Ishikawa (cell line): Measurements from ENCODE around the gene NAAA.

ENCODE experiments used
- CEBPB ChIP-seq: IDR thresholded peaks from 2 replicates; pipeline ENCODE4 v1.6.1; 2012
- CREB1 ChIP-seq: IDR thresholded peaks from 2 replicates; pipeline ENCODE4 v1.6.1; 2012; ENCODE audit warnings: low read depth
- EGR1 ChIP-seq: IDR thresholded peaks from 2 replicates; pipeline ENCODE4 v1.6.1; 2012
- EP300 ChIP-seq: IDR thresholded peaks from 2 replicates; pipeline ENCODE4 v1.6.1; 2012; ENCODE audit warnings: borderline replicate concordance
- FOXM1 ChIP-seq: IDR thresholded peaks from 2 replicates; pipeline ENCODE4 v1.6.1; 2012; ENCODE audit warnings: low read depth, borderline replicate concordance
- NFIC ChIP-seq: IDR thresholded peaks from 2 replicates; pipeline ENCODE4 v1.6.1; 2012
- RAD21 ChIP-seq: IDR thresholded peaks from 2 replicates; pipeline ENCODE4 v1.6.1; 2012; ENCODE audit warnings: low read depth
- TAF1 ChIP-seq: IDR thresholded peaks from 2 replicates; pipeline ENCODE4 v1.6.1; 2012; ENCODE audit warnings: low read depth, mild to moderate bottlenecking
- TCF12 ChIP-seq: IDR thresholded peaks from 2 replicates; pipeline ENCODE4 v1.6.1; 2012; ENCODE audit warnings: low read depth
- TEAD4 ChIP-seq: IDR thresholded peaks from 2 replicates; pipeline ENCODE4 v1.6.1; 2012
- YY1 ChIP-seq: IDR thresholded peaks from 2 replicates; pipeline ENCODE4 v1.6.1; 2012; ENCODE audit warnings: low read depth
- ZBTB7A ChIP-seq: IDR thresholded peaks from 2 replicates; pipeline ENCODE4 v1.6.1; 2012; ENCODE audit warnings: low read depth
- TF ChIP-seq, protein P1 (sequence below): IDR thresholded peaks from 2 replicates; pipeline ENCODE4 v1.6.1; 2012
- TF ChIP-seq, protein P2 (sequence below): IDR thresholded peaks from 2 replicates; pipeline ENCODE4 v1.6.1; 2012
- TF ChIP-seq, protein P3 (sequence below): IDR thresholded peaks from 2 replicates; pipeline ENCODE4 v1.6.1; 2012; ENCODE audit warnings: low read depth, mild to moderate bottlenecking

The NAAA gene

DNA sequence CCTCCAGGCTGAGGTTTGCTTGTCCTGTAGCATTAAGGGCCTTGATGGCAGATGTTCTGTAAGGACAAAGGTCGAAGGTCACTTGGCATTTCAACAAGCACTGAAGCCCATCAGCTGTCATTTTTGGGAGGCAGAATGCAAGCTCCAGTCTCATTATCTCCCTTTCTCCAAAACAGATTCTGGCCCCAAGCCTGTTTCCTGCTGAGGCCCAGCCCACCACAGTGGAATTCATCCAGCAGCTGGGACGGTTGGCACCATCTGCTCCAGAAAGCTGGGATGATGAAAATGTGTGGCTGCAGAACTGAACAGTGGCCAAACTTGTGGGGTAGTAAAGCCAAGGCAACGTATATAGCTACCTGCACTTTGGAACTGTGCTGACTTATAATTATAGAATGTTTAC lies 20.9 kb downstream of the NAAA start:
- TF ChIP-seq ZBTB7A = no peak
- TF ChIP-seq EGR1 = no peak
- no peak for TF ChIP-seq TEAD4
- no peak for TF ChIP-seq RAD21
- TF ChIP-seq, protein P1, sequence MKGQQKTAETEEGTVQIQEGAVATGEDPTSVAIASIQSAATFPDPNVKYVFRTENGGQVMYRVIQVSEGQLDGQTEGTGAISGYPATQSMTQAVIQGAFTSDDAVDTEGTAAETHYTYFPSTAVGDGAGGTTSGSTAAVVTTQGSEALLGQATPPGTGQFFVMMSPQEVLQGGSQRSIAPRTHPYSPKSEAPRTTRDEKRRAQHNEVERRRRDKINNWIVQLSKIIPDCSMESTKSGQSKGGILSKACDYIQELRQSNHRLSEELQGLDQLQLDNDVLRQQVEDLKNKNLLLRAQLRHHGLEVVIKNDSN = no peak
- TF ChIP-seq NFIC = no peak
- TF ChIP-seq FOXM1 = no peak
- TF ChIP-seq TAF1 = no peak

DNA sequence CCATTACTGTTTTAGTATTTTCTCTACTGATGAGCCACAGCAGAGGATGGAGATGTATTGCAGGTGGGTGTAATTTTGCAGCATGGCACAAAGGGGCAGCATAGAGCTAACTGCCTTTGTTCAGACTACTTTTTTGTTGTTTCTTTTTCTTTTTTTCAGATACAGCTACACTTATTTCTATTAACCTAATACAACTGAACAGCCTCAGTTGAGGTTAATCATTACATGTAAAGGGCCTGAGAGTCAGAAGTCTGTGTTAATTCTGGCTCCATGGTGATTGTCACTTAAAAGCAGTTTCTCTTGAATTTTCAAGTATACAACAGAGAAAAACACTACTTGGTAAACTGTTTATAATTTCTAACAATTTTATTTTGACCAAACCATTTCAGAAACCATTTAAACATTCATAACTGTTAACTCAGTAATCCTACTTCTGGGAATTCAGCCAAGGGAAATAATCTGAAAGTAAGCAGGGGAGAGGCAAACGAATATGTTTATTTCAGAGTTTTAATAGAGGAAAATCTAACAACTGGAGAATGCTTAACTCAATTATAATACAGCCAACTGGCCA lies 24.6 kb downstream of the NAAA start:
- TF ChIP-seq, protein P2, sequence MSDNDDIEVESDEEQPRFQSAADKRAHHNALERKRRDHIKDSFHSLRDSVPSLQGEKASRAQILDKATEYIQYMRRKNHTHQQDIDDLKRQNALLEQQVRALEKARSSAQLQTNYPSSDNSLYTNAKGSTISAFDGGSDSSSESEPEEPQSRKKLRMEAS = no peak
- TF ChIP-seq RAD21 = peak; percentile 66

DNA sequence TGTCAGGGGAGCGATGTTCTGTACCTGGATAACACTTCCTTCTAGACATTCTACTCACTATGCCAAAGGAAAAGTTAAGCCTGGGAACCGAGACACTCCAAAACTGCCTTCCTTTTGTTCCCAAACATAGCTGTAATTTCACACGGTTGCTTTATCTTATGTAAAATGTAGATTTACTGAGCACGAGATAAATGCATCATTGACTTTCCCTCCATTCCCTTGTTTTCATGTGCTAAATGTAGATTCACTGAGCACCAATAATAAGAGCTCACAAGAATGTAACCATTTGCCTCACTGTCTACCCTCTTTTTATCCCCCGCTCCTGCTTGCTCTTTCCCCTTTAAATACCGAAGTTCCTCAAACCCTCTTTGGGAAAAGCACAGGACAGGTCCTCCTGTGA lies 27.8 kb downstream of the NAAA start:
- TF ChIP-seq FOXM1 (no peak), EP300 (no peak), CEBPB (no peak), RAD21 (no peak), CREB1 (no peak), YY1 (no peak), ZBTB7A (no peak), TAF1 (no peak)
- TF ChIP-seq, protein P2 = no peak

DNA sequence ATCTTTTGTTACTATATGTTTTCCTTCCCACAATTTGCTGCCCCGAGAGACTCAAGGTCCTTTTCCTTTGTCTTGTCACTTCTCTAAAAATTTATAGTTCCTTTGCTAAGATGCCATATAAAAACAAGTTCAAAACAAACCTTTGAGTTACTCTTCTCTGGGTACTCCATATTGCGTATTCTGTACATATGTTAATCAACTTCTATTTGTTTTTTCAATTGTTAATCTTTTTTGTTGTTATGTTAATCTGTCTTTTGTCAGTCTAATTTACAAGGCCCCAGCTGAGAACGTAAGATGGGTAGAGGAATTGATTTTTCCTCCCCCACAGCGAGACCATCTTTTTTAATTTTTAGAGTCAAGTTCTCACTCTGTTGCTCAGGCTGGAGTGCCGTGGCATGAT lies 31.4 kb downstream of the NAAA start:
- TF ChIP-seq TEAD4 (no peak), TAF1 (no peak), YY1 (no peak), ZBTB7A (no peak), CEBPB (no peak), TCF12 (no peak), EGR1 (no peak), NFIC (no peak), FOXM1 (no peak), CREB1 (no peak), EP300 (no peak), RAD21 (no peak)
- TF ChIP-seq, protein P1 = no peak
- TF ChIP-seq, protein P3, sequence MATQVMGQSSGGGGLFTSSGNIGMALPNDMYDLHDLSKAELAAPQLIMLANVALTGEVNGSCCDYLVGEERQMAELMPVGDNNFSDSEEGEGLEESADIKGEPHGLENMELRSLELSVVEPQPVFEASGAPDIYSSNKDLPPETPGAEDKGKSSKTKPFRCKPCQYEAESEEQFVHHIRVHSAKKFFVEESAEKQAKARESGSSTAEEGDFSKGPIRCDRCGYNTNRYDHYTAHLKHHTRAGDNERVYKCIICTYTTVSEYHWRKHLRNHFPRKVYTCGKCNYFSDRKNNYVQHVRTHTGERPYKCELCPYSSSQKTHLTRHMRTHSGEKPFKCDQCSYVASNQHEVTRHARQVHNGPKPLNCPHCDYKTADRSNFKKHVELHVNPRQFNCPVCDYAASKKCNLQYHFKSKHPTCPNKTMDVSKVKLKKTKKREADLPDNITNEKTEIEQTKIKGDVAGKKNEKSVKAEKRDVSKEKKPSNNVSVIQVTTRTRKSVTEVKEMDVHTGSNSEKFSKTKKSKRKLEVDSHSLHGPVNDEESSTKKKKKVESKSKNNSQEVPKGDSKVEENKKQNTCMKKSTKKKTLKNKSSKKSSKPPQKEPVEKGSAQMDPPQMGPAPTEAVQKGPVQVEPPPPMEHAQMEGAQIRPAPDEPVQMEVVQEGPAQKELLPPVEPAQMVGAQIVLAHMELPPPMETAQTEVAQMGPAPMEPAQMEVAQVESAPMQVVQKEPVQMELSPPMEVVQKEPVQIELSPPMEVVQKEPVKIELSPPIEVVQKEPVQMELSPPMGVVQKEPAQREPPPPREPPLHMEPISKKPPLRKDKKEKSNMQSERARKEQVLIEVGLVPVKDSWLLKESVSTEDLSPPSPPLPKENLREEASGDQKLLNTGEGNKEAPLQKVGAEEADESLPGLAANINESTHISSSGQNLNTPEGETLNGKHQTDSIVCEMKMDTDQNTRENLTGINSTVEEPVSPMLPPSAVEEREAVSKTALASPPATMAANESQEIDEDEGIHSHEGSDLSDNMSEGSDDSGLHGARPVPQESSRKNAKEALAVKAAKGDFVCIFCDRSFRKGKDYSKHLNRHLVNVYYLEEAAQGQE = no peak
- TF ChIP-seq, protein P2 = no peak

DNA sequence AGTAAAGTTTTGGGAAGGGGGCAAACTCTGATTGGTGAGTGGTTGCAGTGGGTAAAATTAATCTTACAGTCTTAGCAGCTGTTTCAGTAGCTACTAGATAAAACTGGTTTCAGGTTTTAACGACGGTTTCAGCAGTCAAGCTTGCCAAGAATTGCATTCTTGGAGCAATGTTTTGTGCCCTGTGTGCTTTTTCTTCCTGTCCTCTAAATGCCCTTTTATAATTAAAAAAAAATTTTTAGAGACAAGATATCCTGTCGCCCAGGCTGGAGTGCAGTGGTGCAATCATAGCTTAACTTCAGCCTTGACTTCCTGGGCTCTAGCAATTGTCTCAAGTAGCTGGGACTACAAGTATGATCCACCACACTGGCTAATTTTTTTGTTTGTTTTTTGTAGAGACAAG lies 32.3 kb downstream of the NAAA start:
- TF ChIP-seq, protein P2 = no peak
- TF ChIP-seq NFIC (no peak), TCF12 (no peak), YY1 (no peak), TAF1 (no peak)

DNA sequence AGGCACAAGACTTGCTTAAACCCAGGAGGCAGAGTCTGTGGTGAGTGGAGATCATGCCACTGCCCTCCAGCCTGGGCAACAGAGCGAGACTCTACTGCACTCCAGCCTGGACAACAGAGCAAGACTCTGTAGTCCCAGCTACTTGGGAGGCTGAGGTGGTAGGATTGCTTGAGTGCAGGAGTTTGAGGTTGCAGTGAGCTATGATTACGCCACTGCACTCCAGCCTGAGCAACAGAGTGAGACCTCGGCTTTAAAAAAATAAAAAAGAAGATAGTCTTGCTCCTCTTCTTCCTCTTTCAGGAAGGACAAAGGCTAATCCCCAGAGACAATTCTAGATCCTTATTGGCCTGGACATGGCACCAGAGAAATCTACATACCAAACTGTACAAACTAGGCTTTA lies 32.8 kb downstream of the NAAA start:
- TF ChIP-seq, protein P1 = no peak
- no peak for TF ChIP-seq YY1
- TF ChIP-seq CREB1 = no peak
- TF ChIP-seq CEBPB = no peak
- TF ChIP-seq, protein P3 = no peak
- TF ChIP-seq EGR1 = no peak
- no peak for TF ChIP-seq TAF1
- no peak for TF ChIP-seq TEAD4
- no peak for TF ChIP-seq ZBTB7A
